GM12875 (cell line): ENCODE data around the gene ZC3H7A.

Experiments used
- H3K4me3 ChIP-seq: one replicate; pipeline ENCODE4 v1.5.1; 2011; ENCODE audit warnings: low read depth, low read length, control low read depth
- TF ChIP-seq, protein P1 (sequence below): IDR thresholded peaks from 2 replicates; pipeline ENCODE4 v1.5.1; 2011; ENCODE audit warnings: low read depth, mild to moderate bottlenecking, control low read depth, inconsistent platforms, low read length, moderate library complexity, borderline replicate concordance; ENCODE audit not compliant: insufficient read depth

Gene ZC3H7A

DNA sequence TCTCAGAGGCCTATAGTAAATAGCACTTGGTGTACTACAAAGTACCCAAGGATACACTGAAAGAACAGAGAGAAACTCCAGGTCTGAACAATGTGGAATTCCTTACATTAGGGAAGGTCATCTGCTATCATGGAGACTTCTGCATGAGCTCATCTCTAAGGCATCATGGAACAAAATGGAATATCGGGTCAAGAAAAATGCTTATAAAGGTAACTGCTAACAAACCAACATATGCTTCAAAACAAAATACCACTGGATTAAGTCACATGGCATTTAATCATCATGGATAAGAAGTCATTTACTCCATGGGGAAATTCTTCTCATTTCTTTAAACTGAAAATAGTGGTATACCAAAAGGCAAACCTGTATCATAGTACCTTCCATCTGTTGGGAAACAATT is 88.6 kb downstream of the ZC3H7A start:
- no peak overlapping the region for H3K4me3 ChIP-seq
- TF ChIP-seq, protein P1, sequence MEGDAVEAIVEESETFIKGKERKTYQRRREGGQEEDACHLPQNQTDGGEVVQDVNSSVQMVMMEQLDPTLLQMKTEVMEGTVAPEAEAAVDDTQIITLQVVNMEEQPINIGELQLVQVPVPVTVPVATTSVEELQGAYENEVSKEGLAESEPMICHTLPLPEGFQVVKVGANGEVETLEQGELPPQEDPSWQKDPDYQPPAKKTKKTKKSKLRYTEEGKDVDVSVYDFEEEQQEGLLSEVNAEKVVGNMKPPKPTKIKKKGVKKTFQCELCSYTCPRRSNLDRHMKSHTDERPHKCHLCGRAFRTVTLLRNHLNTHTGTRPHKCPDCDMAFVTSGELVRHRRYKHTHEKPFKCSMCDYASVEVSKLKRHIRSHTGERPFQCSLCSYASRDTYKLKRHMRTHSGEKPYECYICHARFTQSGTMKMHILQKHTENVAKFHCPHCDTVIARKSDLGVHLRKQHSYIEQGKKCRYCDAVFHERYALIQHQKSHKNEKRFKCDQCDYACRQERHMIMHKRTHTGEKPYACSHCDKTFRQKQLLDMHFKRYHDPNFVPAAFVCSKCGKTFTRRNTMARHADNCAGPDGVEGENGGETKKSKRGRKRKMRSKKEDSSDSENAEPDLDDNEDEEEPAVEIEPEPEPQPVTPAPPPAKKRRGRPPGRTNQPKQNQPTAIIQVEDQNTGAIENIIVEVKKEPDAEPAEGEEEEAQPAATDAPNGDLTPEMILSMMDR = no peak

DNA sequence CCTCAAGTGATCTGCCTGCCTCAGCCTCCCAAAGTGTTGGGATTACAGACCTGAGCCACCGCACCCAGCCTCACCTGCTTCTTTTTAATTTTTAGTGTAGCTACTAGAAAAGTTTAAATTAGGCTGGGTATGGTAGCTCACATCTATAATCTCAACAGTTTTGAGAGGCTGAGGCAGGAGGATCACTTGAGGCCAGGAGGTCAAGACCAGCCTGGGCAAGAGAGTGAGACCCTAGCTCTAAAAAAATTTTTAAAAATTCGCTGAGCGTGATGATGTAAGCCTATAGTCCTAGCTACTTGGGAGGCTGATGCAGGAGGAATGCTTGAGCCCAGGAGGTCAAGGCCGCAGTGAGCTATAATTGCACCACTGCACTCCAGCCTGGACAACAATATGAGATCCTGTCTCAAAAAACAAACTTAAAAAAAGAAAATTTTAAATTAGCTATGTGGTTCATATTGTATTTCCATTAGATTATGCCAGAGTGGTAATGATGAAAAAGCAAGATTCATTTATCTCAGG is 89.3 kb downstream of the ZC3H7A start:
- TF ChIP-seq, protein P1 = no peak
- no peak overlapping the region for H3K4me3 ChIP-seq

DNA sequence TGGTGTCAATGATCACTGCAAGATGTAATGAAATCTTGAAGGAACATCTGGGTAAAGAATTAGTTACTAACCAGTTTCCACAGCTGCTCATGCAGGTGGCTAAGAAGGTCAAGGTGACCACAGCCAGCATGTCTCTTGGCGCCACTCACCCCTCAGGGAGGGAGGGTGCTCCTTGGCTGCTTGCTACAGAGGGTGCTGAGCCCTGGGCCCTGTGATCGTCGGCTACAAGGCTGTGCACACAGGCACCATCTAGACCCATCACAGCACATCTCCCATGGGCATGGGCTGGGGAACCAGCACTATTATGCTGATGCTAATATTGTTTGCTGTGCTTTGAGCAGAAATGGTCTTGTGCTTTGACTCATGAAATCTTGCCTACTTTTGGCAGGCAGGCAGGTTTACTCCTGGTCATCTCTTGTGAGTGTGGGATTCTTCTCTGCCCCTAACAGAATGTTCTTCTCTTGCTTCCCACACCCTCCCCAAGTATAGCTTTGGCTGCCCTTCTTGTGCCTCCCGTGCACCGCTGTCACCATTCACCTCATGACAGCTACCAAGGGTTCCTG is 90.8 kb downstream of the ZC3H7A start:
- TF ChIP-seq, protein P1 = no peak
- no peak overlapping the region for H3K4me3 ChIP-seq

DNA sequence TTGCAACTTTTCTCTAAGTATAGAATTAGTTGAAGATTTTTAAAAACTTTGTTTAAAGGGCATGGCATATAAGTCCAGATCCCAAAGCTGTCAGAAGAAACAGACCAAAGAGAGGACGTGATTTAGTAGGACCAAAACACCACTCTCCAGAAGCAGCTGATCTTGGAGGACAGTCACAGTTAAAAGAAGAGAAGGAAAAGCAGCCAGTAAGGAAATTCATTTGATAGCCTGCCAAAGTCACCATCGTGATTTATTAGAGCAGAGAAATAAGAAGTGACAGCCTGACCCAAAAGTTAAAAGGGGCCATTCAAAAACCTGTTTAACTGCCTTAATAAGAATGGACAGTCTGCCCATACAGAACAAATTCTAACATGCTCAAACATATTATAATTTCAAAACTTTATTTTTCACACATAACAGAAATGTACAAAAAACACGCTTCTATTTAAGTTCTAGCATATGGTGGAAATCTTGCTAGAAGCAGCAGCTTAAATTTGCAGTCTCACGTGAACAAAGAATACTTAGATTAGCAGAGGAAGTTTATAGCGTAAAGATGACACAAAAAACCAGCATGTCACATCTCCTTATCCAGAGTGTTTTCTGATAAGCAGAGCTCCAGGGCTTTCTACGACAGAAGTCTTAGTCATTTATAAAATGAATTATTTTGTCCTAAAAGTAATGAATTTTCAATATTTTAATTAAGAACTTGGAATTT is 91.6 kb downstream of the ZC3H7A start:
- TF ChIP-seq, protein P1 = no peak

More for the DNA sequence above, 91.6 kb downstream of the ZC3H7A start:
- no peak overlapping the region for H3K4me3 ChIP-seq
